CD4-positive, alpha-beta T cell treated with Interleukin-17A for 1 hour (primary cell): Measurements from ENCODE around the gene THAP2.

Experiments
- DNase-seq: peaks from one replicate; pipeline ENCODE4 v3.0.0-alpha.2; 2020

The THAP2 gene

GRCh38 chr12:71710276-71711125, 46.4 kb downstream of the THAP2 start:
- DNase-seq = no peak

- no peak for DNase-seq
Measured at GRCh38 chr12:71718611-71719010, 54.5 kb downstream of the THAP2 start.

GRCh38 chr12:71719647-71720370, 55.7 kb downstream of the THAP2 start:
- DNase-seq = no peak

GRCh38 chr12:71721783-71722505, 57.8 kb downstream of the THAP2 start:
- DNase-seq = no peak

GRCh38 chr12:71725011-71725410, 60.9 kb downstream of the THAP2 start:
- no peak for DNase-seq

- no peak for DNase-seq
Measured at GRCh38 chr12:71726548-71726947, 62.4 kb downstream of the THAP2 start.

- DNase-seq = no peak
Measured at GRCh38 chr12:71727958-71728357, 63.9 kb downstream of the THAP2 start.
